Hepatocyte (in vitro differentiated cells): ENCODE measurements around the gene VPS8.

ENCODE experiments used
- CTCF ChIP-seq: fragments of 200-600 bp; sonication (generic); IDR thresholded peaks from 2 replicates; pipeline ENCODE4 v1.5.1; 2016; ENCODE audit warnings: antibody characterized with exemption, mild to moderate bottlenecking; ENCODE audit not compliant: poor library complexity
- EZH2 ChIP-seq: fragments of 200-600 bp; sonication (generic); IDR thresholded peaks from 2 replicates; pipeline ENCODE4 v1.6.1; 2016; ENCODE audit warnings: antibody characterized with exemption, mild to moderate bottlenecking, borderline replicate concordance

- TF ChIP-seq CTCF: no peak
- no peak for TF ChIP-seq EZH2
Measured at GRCh38 chr3:185089751-185090150, 277.8 kb downstream of the VPS8 start.
